Measurements from ENCODE around the gene DIPK1A.

DNA sequence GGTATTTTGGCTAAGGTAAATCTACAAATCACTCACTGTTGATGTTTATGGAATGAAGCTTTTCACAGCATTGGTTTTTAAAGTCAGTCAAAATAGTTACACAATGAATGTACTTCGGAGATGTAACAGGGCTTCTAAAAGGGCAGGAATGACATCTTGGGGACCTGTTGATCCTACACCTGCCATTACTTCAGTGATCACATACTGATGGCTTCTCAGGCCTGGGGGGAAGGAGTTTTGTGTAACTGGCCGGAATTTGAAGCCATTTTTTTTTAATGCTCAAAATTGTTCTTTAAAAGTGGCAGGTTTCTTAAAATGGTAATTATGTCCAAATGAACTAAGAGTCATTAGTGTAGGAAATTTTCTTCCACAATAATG lies 118.2 kb downstream of the DIPK1A start:
- TF ChIP-seq CTCF (IDR thresholded peaks at IDR 0.05) (no peak), POLR2A (IDR thresholded peaks at IDR 0.05) (no peak)
